Measurements from ENCODE around the gene SCYL1.

Gene SCYL1

GRCh38 chr11:65585396-65586246 lies 60.7 kb downstream of the SCYL1 start:
- no peak for DNase-seq (ENCODE audit: low read depth)

GRCh38 chr11:65586247-65586630 lies 61.4 kb downstream of the SCYL1 start:
- no peak for DNase-seq (ENCODE audit: low read depth)

- no peak for DNase-seq (ENCODE audit: low read depth)
Measured at GRCh38 chr11:65586676-65587075, 61.8 kb downstream of the SCYL1 start.
